Neural progenitor cell (in vitro differentiated cells): ENCODE data around the gene PDLIM5.

Experiments used
- CTCF ChIP-seq: fragments of 200-600 bp; sonication (generic); IDR thresholded peaks from 2 replicates; pipeline ENCODE4 v1.5.1; 2017; ENCODE audit warnings: antibody characterized with exemption, mild to moderate bottlenecking
- EZH2 ChIP-seq: fragments of 200-600 bp; sonication (generic); IDR thresholded peaks from 2 replicates; pipeline ENCODE4 v1.6.1; 2017; ENCODE audit warnings: antibody characterized with exemption, mild to moderate bottlenecking, moderate library complexity
- EZH2phosphoT487 ChIP-seq: fragments of 200-600 bp; sonication (generic); IDR thresholded peaks from 2 replicates; pipeline ENCODE4 v1.6.1; 2017; ENCODE audit warnings: antibody characterized with exemption

GRCh38 chr4:94582517-94582916 is 130.8 kb downstream of the PDLIM5 start:
- no peak for TF ChIP-seq CTCF
- TF ChIP-seq EZH2, result no peak
- no peak for TF ChIP-seq EZH2phosphoT487
